ENCODE data around the gene DOCK8.

DNA sequence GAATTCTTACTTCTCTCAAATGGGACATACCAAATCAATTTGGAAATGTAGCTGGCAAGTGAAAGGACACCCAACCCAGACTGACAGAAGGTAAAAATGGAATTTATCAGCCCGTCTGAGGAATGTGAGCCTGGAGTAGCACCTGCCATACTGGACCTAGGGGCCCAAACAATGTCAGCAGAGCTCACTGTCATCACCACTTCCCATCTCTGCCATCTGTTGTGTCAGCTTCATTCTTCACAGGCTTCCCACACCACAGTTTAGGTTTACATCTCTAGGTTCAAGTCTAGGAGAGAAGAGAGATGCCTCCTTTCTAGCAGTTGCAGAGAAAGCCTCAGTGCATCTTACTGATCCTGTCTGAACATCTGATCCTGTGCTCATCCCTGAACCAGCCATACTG lies 222.4 kb downstream of the DOCK8 start:
- TF ChIP-seq CTCF (IDR thresholded peaks at IDR 0.05) (no peak), POLR2A (IDR thresholded peaks at IDR 0.05) (no peak)
